ENCODE results near the gene PALM.

PALM gene

DNA sequence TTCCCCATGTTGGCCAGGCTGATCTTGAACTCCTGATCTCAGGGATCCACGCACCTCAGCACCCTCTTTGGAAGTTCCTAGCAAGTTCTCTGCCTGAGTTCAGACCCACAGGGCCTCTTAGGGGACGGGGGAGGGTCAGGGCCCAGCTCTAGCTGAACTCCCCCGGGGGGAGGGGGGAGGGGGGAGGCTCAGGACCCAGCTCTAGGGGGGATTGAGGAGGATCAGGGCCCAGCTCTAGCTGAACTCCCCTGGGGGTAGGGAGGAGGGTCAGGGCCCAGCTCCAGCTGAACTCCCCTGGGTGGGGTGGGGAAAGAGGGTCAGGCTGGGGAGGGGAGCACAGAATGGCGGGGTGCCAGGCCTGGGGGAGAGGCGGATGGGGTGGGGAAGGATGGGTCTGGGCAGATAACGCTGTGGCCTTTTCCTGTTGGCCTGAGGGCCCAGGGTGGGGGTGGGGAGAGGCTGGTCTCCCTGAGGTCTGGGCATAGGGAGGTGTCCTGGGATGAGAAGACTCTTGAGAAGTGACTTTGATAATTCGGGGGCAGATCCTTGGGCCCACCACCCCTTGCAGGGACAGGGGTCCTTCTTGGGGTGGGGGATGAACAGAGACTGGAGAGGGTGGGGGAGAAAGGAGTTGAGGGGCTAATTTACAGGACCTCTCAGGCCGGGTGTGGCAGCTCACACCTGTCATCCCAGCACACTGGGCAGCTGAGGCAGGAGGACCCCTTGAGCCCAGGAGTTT lies 83.0 kb downstream of the PALM start:
- DNase-seq = no peak
- peaks cover 10 to 18% (median 15%) of the 10 kb centered on the region in 4 donors for H3K4me1 ChIP-seq
- no peak overlapping the region for H3K27ac ChIP-seq
- intact Hi-C loops (cut with DNase I; ENCODE audit: low total_unique reads) = no loop called here
- H3K4me3 ChIP-seq = no peak overlapping the region
- H3K27me3 ChIP-seq = no peaks in the 10 kb centered on the region
- no peaks in the 10 kb centered on the region for H3K36me3 ChIP-seq
- no peaks in the 10 kb centered on the region for H3K9me3 ChIP-seq
- no peak for TF ChIP-seq CTCF (IDR thresholded peaks at IDR 0.05)

DNA sequence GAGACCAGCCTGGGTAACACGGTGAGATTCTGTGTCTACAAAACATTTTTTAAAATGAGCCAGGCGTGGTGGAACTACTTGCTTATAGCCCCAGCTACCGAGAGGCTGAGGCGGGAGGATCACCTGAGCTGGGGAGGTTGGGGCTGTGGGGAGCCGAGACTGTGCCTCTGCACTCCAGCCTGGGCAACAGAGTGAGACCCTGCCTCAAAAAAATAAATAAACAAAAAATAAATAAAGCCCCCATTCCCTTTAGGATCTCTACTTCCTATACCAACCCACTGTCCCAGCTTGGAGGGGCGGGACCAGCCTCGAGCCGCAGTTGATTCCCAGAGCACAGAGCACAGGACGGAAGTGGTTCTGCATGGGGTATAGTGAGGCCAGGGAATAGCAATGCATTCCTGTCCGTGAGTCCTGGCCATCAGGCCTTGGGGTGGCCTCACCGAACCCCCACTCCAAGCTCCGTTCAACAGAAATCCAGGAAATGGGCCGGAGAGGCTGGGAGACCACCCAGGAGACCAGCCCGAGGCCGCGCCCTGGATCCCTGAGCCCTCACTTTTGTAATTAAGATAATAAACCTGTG lies 83.7 kb downstream of the PALM start:
- H3K27me3 ChIP-seq = no peaks in the 10 kb centered on the region
- H3K9me3 ChIP-seq = no peaks in the 10 kb centered on the region
- intact Hi-C loops (cut with DNase I; ENCODE audit: low total_unique reads) = no loop called here
- no peak for TF ChIP-seq CTCF (IDR thresholded peaks at IDR 0.05)
- H3K4me3 ChIP-seq = no peak overlapping the region
- no peak for DNase-seq
- peaks cover 10 to 18% (median 15%) of the 10 kb centered on the region in 4 donors for H3K4me1 ChIP-seq
- H3K27ac ChIP-seq = no peak overlapping the region
- H3K36me3 ChIP-seq = no peaks in the 10 kb centered on the region

DNA sequence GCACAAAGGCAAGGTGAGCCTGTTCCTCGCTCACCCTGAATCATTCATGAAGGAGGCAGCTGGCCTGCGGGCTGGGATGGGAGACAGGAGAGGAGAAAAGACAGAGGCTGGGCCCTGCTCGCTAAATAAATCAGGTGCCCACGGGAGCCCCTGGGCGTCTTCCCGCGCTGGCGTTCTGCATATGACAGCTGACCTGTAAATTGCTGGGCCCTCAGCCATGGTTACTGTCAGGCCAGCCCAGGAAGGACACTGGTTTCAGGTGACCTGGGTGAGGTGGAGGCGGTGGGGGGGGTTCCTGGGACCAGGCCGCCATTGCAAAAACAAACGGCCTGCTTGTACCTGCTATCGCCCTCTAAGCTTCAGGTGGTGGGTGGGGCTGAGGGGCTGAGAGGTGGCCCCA lies 85.1 kb downstream of the PALM start:
- no peaks in the 10 kb centered on the region for H3K27me3 ChIP-seq
- DNase-seq = no peak
- intact Hi-C loops (cut with DNase I; ENCODE audit: low total_unique reads) = no loop called here
- no peaks in the 10 kb centered on the region for H3K9me3 ChIP-seq
- peaks cover 10 to 25% (median 20%) of the 10 kb centered on the region in 4 donors for H3K4me1 ChIP-seq
- H3K4me3 ChIP-seq = no peak overlapping the region
- no peak overlapping the region for H3K27ac ChIP-seq
- H3K36me3 ChIP-seq = no peaks in the 10 kb centered on the region
- TF ChIP-seq CTCF (IDR thresholded peaks at IDR 0.05) = no peak

DNA sequence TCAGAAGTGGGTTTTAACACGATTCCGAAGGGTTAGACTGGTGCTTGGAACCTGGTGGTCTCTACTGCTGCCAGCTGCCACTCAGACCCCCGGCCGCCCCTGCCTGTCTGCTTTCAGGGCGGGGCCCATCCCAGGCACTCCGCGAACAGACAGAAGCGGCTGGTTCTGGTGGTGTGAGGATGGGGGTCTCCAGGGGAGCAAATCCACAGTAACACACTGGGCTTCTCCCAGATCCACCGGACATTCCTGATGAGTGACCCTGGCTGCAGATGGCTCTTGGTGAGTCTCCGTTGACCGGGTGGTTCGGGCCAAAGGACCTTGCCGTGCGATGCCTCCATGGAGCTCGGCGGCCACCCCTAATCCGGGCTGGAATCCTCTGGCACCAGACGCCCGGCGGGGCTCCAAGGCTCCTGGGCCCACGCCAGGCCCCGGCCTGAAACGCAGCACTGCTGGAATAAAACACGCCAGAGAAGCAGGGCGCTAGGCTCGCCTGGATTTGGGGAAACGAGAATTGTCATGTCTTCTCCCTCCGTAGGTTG lies 86.4 kb downstream of the PALM start:
- Histone ChIP-seq H3K36me3 (peaks cover 4 to 10% (median 7%) of the 10 kb centered on the region in 3 donors), H3K27me3 (no peaks in the 10 kb centered on the region), H3K4me3 (no peak overlapping the region), H3K4me1 (peaks cover 11 to 38% (median 34%) of the 10 kb centered on the region in 4 donors), H3K9me3 (no peaks in the 10 kb centered on the region), H3K27ac (peak overlapping the region; percentile 48 to 67)
- intact Hi-C loops (cut with DNase I; ENCODE audit: low total_unique reads) = no loop called here
- DNase-seq = no peak
- no peak for TF ChIP-seq CTCF (IDR thresholded peaks at IDR 0.05)

DNA sequence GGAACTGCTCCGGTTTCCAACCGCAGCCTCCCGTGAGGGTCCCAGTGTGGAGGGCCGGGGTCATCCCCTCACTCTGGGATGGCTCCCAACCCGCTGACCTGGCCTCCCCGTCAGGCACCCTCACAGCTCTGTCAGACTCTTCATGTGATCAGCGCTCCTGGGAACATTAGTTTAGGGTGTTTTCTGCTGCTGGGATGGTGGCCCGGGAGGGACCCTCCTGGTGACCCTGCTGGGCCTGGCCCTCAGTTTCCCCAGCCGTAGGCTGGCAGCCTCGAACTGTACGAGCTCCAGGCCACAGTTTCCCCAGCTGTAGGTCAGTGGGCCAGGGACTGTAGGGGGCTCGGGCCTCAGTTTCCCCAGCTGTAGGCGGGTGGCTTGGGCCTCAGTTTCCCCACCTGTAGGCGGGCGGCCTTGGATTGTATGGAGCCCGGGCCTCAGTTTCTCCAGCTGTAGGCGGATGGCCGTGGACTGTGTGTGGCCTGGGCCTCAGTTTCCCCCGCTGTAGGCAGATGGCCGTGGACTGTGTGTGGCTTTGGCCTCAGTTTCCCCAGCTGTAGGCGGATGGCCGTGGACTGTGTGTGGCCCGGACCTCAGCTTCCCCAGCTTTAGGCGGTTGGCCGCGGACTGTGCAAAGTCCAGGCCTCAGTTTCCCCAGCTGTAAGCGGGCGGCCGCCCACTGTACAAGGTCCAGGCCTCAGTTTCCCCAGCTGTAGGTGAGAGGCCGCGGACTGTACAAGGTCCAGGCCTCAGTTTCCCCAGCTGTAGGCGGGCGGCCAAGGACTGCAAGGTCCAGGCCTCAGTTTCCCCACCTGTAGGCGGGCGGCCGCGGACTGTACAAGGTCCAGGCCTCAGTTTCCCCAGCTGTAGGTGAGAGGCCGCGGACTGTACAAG lies 87.2 kb downstream of the PALM start:
- Histone ChIP-seq H3K4me3 (peak overlapping the region; percentile 56 to 64), H3K4me1 (peaks cover 19 to 46% (median 42%) of the 10 kb centered on the region in 4 donors), H3K27ac (peak overlapping the region; percentile 75 to 77), H3K9me3 (no peaks in the 10 kb centered on the region), H3K36me3 (peaks cover 9 to 16% (median 12%) of the 10 kb centered on the region in 3 donors), H3K27me3 (no peaks in the 10 kb centered on the region)
- intact Hi-C loops (cut with DNase I; ENCODE audit: low total_unique reads) = no loop called here
- no peak for DNase-seq
- TF ChIP-seq CTCF (IDR thresholded peaks at IDR 0.05) = no peak
